SH-SY5Y (cell line): ENCODE measurements around the gene ANO10.

Experiments used
- GATA2 ChIP-seq: IDR thresholded peaks from 2 replicates; pipeline ENCODE4 v1.6.1; 2011; ENCODE audit warnings: mild to moderate bottlenecking, low read depth, low read length
- GATA3 ChIP-seq: IDR thresholded peaks from 2 replicates; pipeline ENCODE4 v1.6.1; 2011; ENCODE audit warnings: low read depth, mild to moderate bottlenecking, low read length, moderate library complexity

The ANO10 gene

GRCh38 chr3:43366481-43366880, 255.3 kb downstream of the ANO10 start:
- TF ChIP-seq GATA2 (no peak), GATA3 (no peak)

- TF ChIP-seq GATA2 (no peak), GATA3 (no peak)
Measured at GRCh38 chr3:43365601-43366305, 256.1 kb downstream of the ANO10 start.

GRCh38 chr3:43364926-43365325, 256.9 kb downstream of the ANO10 start:
- no peak for TF ChIP-seq GATA2
- no peak for TF ChIP-seq GATA3

- TF ChIP-seq GATA2, result no peak
- no peak for TF ChIP-seq GATA3
Measured at GRCh38 chr3:43364494-43364893, 257.3 kb downstream of the ANO10 start.

- TF ChIP-seq GATA3, result no peak
- no peak for TF ChIP-seq GATA2
Measured at GRCh38 chr3:43363621-43364266, 258.1 kb downstream of the ANO10 start.

- TF ChIP-seq GATA2 (no peak), GATA3 (no peak)
Measured at GRCh38 chr3:43362961-43363360, 258.9 kb downstream of the ANO10 start.

- TF ChIP-seq GATA2 (no peak), GATA3 (no peak)
Measured at GRCh38 chr3:43362183-43362582, 259.6 kb downstream of the ANO10 start.

- no peak for TF ChIP-seq GATA2
- TF ChIP-seq GATA3, result no peak
Measured at GRCh38 chr3:43361077-43361476, 260.7 kb downstream of the ANO10 start.

- TF ChIP-seq GATA2, result no peak
- no peak for TF ChIP-seq GATA3
Measured at GRCh38 chr3:43353923-43354670, 267.7 kb downstream of the ANO10 start.

GRCh38 chr3:43353393-43353792, 268.4 kb downstream of the ANO10 start:
- TF ChIP-seq GATA2, result no peak
- TF ChIP-seq GATA3, result no peak

- TF ChIP-seq GATA2, result 0 out of 2 replicates have a peak, but pooled peaks have one; percentile 8
- TF ChIP-seq GATA3, result no peak
Measured at GRCh38 chr3:43349716-43350115, 272.1 kb downstream of the ANO10 start.

- TF ChIP-seq GATA3, result no peak
- no peak for TF ChIP-seq GATA2
Measured at GRCh38 chr3:43348852-43349574, 272.8 kb downstream of the ANO10 start.

- TF ChIP-seq GATA2 (no peak), GATA3 (no peak)
Measured at GRCh38 chr3:43348350-43348749, 273.5 kb downstream of the ANO10 start.

GRCh38 chr3:43347774-43348173, 274.0 kb downstream of the ANO10 start:
- no peak for TF ChIP-seq GATA3
- no peak for TF ChIP-seq GATA2
